Measurements from ENCODE around the gene CIB2.

DNA sequence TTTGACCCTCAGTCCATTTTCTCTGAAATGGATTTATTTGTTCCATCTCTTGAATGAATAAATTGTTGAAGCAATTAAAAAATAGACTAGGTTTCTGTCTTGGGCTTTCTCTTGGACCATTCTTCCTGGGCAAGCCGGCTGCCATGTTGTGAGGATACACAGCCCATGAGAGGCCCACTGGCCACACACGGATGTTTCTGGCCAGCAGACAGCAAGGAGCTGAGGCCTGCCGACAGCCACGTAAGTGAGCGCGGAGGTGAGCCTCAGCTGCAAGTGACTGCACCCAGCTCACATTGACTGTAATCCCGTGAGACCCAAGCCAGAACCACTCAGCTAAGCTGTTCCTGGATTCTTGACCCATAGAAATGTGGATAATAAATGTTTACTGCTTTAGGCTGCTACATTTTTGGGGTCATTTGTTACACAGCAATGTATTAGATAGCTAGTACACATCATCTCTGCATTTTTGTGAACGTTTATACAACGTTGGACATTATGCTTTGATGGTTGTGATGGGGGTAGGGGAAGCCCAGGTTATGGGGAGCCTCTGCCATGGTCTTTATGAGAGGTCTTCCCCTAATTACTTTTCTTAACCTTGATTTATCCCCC, 40.7 kb upstream of the CIB2 start:
- TF ChIP-seq SMC3 (conservative IDR thresholded peaks at IDR 0.05; ENCODE audit: poor library complexity), result no peak
- TF ChIP-seq EP300 (conservative IDR thresholded peaks at IDR 0.05; ENCODE audit: poor library complexity, severe bottlenecking), result no peak

Measured in neural cell (in vitro differentiated cells).